HepG2 (cell line): ENCODE data around the gene CRY1. TPM values are rescaled to one million over a fixed set of nuclear protein-coding genes. Genes with fewer than 3 reads are reported as not detected.

ENCODE experiments used
- ARHGAP35 ChIP-seq: sonication (generic); formaldehyde crosslinking; IDR thresholded peaks from 2 replicates; pipeline ENCODE4 v1.9.0; 2022; ENCODE audit warnings: mild to moderate bottlenecking, inconsistent platforms, moderate library complexity, missing genetic modification reagents, borderline replicate concordance
- BORCS8-MEF2B ChIP-seq: sonication (generic); formaldehyde crosslinking; IDR thresholded peaks from 2 replicates; pipeline ENCODE4 v1.8.0; 2022; ENCODE audit warnings: mild to moderate bottlenecking, missing genetic modification reagents
- DMTF1 ChIP-seq: sonication (generic); formaldehyde crosslinking; IDR thresholded peaks from 2 replicates; pipeline ENCODE4 v1.4.0; 2020; ENCODE audit warnings: mild to moderate bottlenecking, missing genetic modification reagents
- E2F2 ChIP-seq: sonication (generic); formaldehyde crosslinking; IDR thresholded peaks from 2 replicates; pipeline ENCODE4 v1.4.0; 2020; ENCODE audit warnings: missing genetic modification reagents, borderline replicate concordance
- ETV6 ChIP-seq: sonication (generic); formaldehyde crosslinking; conservative IDR thresholded peaks from 2 replicates; pipeline ENCODE4 v1.4.0; 2020; ENCODE audit warnings: missing genetic modification reagents
- GABPB1 ChIP-seq: IDR thresholded peaks from 2 replicates; pipeline ENCODE4 v1.6.1; 2016; ENCODE audit warnings: mild to moderate bottlenecking, missing genetic modification reagents, moderate library complexity, missing compliant biosample characterization
- GZF1 ChIP-seq: sonication (generic); formaldehyde crosslinking; IDR thresholded peaks from 2 replicates; pipeline ENCODE4 v1.5.1; 2020; ENCODE audit warnings: mild to moderate bottlenecking, missing genetic modification reagents
- IKZF5 ChIP-seq: IDR thresholded peaks from 2 replicates; pipeline ENCODE4 v1.6.1; 2018; ENCODE audit warnings: missing genetic modification reagents, mild to moderate bottlenecking, missing compliant biosample characterization
- JUND ChIP-seq: sonication (generic); formaldehyde crosslinking; IDR thresholded peaks from 2 replicates; pipeline ENCODE4 v1.8.0; 2022; ENCODE audit warnings: mild to moderate bottlenecking, missing genetic modification reagents
- NFE2L2 ChIP-seq: fragments of 150-350 bp; IDR thresholded peaks from 2 replicates; pipeline ENCODE4 v1.6.1; 2014; ENCODE audit warnings: low read length
- RAD51 ChIP-seq: fragments of 450-650 bp; IDR thresholded peaks from 2 replicates; pipeline ENCODE4 v1.6.1; 2016; ENCODE audit warnings: borderline replicate concordance
- SRF ChIP-seq: IDR thresholded peaks from 2 replicates; pipeline ENCODE4 v1.6.1; 2011; ENCODE audit warnings: mild to moderate bottlenecking, low read depth, low read length, moderate library complexity
- TBP ChIP-seq: sonication (generic); formaldehyde crosslinking; IDR thresholded peaks from 2 replicates; pipeline ENCODE4 v1.5.0; 2020; ENCODE audit warnings: missing genetic modification reagents
- ZMYM2 ChIP-seq: sonication (generic); formaldehyde crosslinking; IDR thresholded peaks from 2 replicates; pipeline ENCODE4 v1.8.0; 2022; ENCODE audit warnings: mild to moderate bottlenecking, missing genetic modification reagents
- ZNF274 ChIP-seq: sonication (generic); formaldehyde crosslinking; IDR thresholded peaks from 2 replicates; pipeline ENCODE4 v1.5.1; 2020; ENCODE audit warnings: mild to moderate bottlenecking, missing genetic modification reagents
- ZNF33B ChIP-seq: sonication (generic); formaldehyde crosslinking; IDR thresholded peaks from 2 replicates; pipeline ENCODE4 v1.5.1; 2020; ENCODE audit warnings: mild to moderate bottlenecking, missing genetic modification reagents
- ZNF34 ChIP-seq: sonication (generic); formaldehyde crosslinking; IDR thresholded peaks from 2 replicates; pipeline ENCODE4 v1.4.0; 2020; ENCODE audit warnings: mild to moderate bottlenecking, missing genetic modification reagents, borderline replicate concordance
- ZNF432 ChIP-seq: sonication (generic); formaldehyde crosslinking; IDR thresholded peaks from 2 replicates; pipeline ENCODE4 v1.5.0; 2020; ENCODE audit warnings: missing genetic modification reagents, mild to moderate bottlenecking, borderline replicate concordance
- ZNF484 ChIP-seq: sonication (generic); formaldehyde crosslinking; IDR thresholded peaks from 2 replicates; pipeline ENCODE4 v1.5.1; 2020; ENCODE audit warnings: mild to moderate bottlenecking, low read depth, missing genetic modification reagents, borderline replicate concordance
- ZNF660 ChIP-seq: sonication (generic); formaldehyde crosslinking; IDR thresholded peaks from 2 replicates; pipeline ENCODE4 v1.5.1; 2020; ENCODE audit warnings: mild to moderate bottlenecking, low read depth, missing genetic modification reagents, borderline replicate concordance
- ZNF670 ChIP-seq: sonication (generic); formaldehyde crosslinking; IDR thresholded peaks from 2 replicates; pipeline ENCODE4 v1.8.0; 2022; ENCODE audit warnings: mild to moderate bottlenecking, missing genetic modification reagents, borderline replicate concordance
- ZNF678 ChIP-seq: sonication (generic); formaldehyde crosslinking; IDR thresholded peaks from 2 replicates; pipeline ENCODE4 v1.4.0; 2020; ENCODE audit warnings: mild to moderate bottlenecking, missing genetic modification reagents
- ZNF713 ChIP-seq: sonication (generic); formaldehyde crosslinking; IDR thresholded peaks from 2 replicates; pipeline ENCODE4 v1.4.0; 2020; ENCODE audit warnings: mild to moderate bottlenecking, missing genetic modification reagents
- ZNF883 ChIP-seq: sonication (generic); formaldehyde crosslinking; IDR thresholded peaks from 2 replicates; pipeline ENCODE4 v1.5.1; 2020; ENCODE audit warnings: mild to moderate bottlenecking, missing genetic modification reagents; ENCODE audit errors: not compliant biosample characterization
- polyA plus RNA-seq, 8 experiments: library from polyadenylated mRNA; depleted of rRNA in 3 of 8; stranded (reverse) in 7 of 8; unstranded in 1 of 8; fragments of >200 nt; fragmentation: Illumina TruSeq in 4 of 8; extraction: Trizol in 4 of 8; gene quantifications; 2 replicates each; pipeline versions ENCODE4 v1.2.1 to v1.2.3, GENCODE V29; 2011 to 2016; ENCODE audit warnings: low read depth in 4 of 8, missing spikeins in 1 of 8, mixed read lengths in 1 of 8; ENCODE audit not compliant: insufficient read depth in 1 of 8
- total RNA-seq, 5 experiments: library from RNA; depleted of rRNA; stranded (reverse); fragments of >200 nt; fragmentation: Illumina TruSeq; extraction: Trizol; gene quantifications; 2 replicates each; pipeline ENCODE4 v1.2.3, GENCODE V29; 2016; ENCODE audit warnings: low read depth in 1 of 5
- TF ChIP-seq, protein P1 (sequence below): IDR thresholded peaks from 2 replicates; pipeline ENCODE4 v1.6.1; 2016; ENCODE audit warnings: missing compliant biosample characterization, missing genetic modification reagents, borderline replicate concordance

Gene CRY1
- total and polyA plus RNA-seq, 2 of the 13 experiments (the other 11 are each of a cell fraction or from before 2014, with no cell fraction given): 11.4 to 13.9 TPM

DNA sequence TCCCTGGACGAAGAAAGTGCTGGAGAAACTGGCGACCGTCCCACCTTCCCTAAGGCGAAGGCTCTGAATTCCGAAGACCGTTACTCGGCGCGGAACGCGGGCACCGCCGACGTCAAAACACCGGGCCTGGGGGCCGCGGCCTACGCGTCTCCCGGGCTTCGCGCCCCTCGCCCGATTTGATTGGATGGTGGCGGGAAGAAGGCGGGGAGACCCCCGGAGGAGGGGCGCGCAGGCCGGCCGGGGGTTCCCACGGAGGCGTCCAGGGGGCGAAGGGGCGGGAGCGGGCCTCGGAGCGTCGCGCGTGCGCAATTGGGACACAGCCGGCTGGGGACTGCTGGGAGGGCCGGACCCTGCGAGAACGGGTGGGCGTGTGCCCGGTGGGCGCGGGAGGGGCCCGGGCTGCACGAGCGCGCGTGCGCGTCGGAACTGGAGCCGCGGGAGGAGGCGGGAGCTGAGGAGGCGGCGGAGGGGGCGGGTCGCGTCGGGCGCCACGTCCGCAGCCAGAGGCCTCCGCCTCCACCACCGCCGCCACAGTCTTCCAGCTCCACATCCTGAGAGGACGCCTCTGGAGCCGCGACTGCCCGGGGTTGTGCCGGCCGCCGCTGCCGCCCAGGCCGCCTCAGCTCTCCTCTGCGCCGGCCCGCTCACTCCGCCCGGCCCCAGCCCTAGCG, 137.8 kb downstream of the CRY1 start, which contains the start of gene TMEM263 (continued):
- TF ChIP-seq ZNF660 (CRISPR knock-in tag): no peak
- peak; percentile 79 for TF ChIP-seq BORCS8-MEF2B (CRISPR knock-in tag)
- TF ChIP-seq ARHGAP35 (CRISPR knock-in tag): no peak
- no peak for TF ChIP-seq NFE2L2
- TF ChIP-seq ZNF883 (CRISPR knock-in tag): no peak
- TF ChIP-seq, protein P1, sequence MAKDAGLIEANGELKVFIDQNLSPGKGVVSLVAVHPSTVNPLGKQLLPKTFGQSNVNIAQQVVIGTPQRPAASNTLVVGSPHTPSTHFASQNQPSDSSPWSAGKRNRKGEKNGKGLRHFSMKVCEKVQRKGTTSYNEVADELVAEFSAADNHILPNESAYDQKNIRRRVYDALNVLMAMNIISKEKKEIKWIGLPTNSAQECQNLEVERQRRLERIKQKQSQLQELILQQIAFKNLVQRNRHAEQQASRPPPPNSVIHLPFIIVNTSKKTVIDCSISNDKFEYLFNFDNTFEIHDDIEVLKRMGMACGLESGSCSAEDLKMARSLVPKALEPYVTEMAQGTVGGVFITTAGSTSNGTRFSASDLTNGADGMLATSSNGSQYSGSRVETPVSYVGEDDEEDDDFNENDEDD (CRISPR knock-in tag): peak; percentile 94
- TF ChIP-seq GZF1 (CRISPR knock-in tag): no peak
- TF ChIP-seq ZNF670: peak; percentile 76; the same call in 1 of the 2 replicates
- TF ChIP-seq GABPB1 (CRISPR knock-in tag): peak; percentile 59
- no peak for TF ChIP-seq ZNF484 (CRISPR knock-in tag)
- TF ChIP-seq ZNF34 (CRISPR knock-in tag): peak; percentile 58; the same call in 1 of the 2 replicates
- no peak for TF ChIP-seq SRF
- peak; percentile 74; the same call in 1 of the 2 replicates for TF ChIP-seq ZMYM2 (CRISPR knock-in tag)
- no peak for TF ChIP-seq ZNF713 (CRISPR knock-in tag)
- no peak for TF ChIP-seq E2F2 (CRISPR knock-in tag)
- TF ChIP-seq DMTF1: no peak
- peak; percentile 25; the same call in 1 of the 2 replicates for TF ChIP-seq ZNF678 (CRISPR knock-in tag)
- 0 out of 2 replicates have a peak, but pooled peaks have one; percentile 29 for TF ChIP-seq ETV6 (CRISPR knock-in tag)
- TF ChIP-seq ZNF274 (CRISPR knock-in tag): no peak; the same call in 1 of the 2 replicates
- TF ChIP-seq ZNF33B (CRISPR knock-in tag): no peak; the same call in 1 of the 2 replicates
- 0 out of 2 replicates have a peak, but pooled peaks have one; percentile 46 for TF ChIP-seq TBP (CRISPR knock-in tag)
- no peak for TF ChIP-seq JUND
- TF ChIP-seq IKZF5 (CRISPR knock-in tag): peak; percentile 45
- TF ChIP-seq RAD51: no peak
- TF ChIP-seq ZNF432: no peak
